GM19324 (cell line): ENCODE results near the gene MICA.
"Not testable (repeated sequence)": the region's sequence is repeated elsewhere in the genome, so short reads cannot be mapped to it uniquely, and the experiment has no call there.

Source experiments
- ATAC-seq: cut with Tn5 transposase; IDR thresholded peaks from one replicate; pipeline ENCODE4 v1.9.1; 2021; ENCODE audit warnings: mild to moderate bottlenecking, moderate library complexity; ENCODE audit not compliant: unreplicated experiment, low FRiP score

Gene MICA

DNA sequence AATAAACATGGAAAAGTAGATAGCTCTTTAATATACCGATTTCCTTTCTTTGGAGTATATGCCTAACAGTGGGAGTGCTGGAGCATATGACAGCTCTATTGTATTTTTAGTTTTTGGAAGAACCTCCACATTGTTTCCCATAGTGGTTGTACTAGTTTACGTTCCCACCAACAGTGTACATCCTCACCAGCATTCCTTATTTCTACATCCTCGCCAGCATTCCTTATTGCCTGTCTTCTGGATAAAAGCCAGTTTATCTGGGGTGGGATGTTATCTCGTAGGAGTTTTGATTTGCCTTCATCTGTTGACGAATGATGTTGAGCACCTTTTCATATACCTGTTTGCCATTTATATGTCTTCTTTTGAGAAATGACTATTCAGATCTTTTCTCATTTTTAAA lies 2.6 kb downstream of the MICA start:
- ATAC-seq, result no peak

DNA sequence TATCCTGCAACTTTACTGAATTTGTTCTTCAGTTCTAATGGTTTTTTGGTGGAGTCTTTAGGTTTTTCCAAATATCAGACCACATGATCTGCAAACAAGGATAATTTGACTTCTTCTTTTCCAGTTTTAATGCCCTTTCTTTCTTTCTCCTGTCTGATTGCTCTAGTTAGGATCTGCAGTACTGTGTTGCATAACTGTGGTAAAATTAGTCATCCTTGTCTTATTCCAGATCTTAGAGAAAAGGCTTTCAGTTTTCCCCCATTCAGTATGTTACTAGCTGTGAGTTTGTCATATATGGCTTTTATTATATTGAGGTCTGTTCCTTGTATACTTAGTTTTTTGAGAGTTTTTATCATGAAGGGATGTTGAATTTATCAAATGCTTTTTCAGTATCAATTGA lies 4.3 kb downstream of the MICA start:
- no peak for ATAC-seq

DNA sequence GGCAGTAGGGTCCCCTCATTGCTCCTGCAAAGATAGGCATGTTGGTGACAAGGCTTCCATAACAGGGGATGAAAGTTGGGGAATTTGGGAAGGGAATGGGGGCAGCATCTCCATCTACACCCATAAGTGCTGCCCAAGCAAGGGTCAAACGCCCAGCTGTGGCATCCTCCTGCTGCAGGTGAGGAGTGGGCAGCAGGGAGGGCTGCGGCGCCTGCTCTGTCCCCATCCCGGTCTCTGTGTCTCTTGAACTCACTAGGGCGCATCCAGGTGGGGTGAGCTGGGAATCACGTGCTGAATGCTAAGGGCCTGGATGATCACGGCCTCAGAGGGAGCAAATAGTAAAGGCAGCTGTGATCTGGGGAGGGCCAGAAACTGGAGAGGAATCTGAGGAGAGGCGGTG lies 9.1 kb downstream of the MICA start:
- no peak for ATAC-seq

DNA sequence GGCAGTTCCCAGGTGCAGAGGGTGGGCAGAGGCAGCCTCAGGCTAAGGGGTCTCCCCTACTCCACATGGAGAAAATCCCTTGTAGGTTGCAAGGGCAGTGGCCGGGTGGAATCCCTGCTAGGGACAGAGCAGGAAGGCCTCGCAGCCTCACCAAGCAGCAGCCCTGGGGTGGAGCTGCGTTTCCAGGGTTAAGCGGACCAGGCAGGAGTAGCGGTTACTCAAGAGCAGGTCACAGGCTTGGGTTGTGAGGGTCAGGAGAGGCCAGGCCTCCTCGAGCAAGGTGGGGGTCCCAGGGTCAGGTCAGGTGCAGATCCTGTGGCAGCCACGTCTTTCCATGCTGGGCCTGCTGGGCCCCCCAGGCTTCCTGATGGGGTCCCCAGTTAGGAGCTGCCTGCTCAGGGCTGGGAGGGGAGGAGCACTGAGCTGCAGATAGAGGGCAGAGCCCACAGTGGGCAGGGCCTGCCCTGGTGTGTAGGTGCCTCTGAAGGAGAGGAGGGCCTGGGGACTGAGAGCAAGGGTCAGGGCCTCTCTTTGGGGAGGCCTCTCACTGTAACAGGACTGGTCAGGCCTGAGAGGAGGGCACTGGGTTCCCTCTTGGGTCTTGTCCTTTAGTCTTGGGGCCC lies 10.9 kb downstream of the MICA start:
- not testable (repeated sequence) for ATAC-seq

DNA sequence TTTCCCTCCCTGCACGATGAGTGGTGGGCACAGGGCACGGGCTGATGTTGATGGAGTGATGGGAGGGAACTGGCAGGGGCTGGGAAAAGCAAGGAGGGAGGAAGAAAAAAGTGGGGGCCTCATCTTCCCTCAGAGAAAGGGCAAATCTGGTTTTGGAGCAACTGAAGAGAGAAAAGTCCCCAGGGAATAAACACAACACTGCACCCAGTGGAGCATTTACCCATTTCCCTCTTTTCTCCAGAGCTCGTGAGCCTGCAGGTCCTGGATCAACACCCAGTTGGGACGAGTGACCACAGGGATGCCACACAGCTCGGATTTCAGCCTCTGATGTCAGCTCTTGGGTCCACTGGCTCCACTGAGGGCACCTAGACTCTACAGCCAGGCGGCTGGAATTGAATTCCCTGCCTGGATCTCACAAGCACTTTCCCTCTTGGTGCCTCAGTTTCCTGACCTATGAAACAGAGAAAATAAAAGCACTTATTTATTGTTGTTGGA lies 11.4 kb downstream of the MICA start:
- ATAC-seq, result no peak

DNA sequence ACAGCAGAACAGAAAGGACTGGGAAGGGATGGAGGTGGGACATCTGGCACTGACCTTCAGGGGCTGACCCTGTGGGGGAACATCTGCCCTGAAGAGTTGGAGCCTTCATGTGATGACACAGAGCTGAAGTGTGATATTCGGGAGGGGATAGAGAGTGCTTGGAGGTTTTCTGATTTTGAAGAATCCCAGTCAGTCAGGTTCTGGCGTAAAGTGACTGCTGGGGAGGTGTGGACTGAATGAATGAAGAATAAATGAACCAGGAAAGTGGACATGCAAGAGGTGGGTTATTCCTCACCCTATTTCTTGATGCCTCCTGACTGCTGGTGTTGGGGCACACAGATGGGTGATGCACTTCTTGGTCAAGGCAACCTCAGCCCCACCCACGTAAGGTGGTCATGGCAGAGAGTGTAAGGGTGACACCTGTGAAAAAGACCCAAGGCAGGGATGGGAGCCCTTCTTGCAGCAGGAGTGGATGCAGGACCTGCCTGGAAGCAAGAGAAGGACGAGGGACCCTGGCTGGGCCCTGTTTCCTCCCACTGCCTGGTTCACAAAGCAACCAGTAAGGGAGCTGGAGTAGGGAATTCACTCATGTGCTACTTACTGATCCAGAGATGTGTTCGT lies 13.1 kb downstream of the MICA start:
- ATAC-seq, result no peak

DNA sequence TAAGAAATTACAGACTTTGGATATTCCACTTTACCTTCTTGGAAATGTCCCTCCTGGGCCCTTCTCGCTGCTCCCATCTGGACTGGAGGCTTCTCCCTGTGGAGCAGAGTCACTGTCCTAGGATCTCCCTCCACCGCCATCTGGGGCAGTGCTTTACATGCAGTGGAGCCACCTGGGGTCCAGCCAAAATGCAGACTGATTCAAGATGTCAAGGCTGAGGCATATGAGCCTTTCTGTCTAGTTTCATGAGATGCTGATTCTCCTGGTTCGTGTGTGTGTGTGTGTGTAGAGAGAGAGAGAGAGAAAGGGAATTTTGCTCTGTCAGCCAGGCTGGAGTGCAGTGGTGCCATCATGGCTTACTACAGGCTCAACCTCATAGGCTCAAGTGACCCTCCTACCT lies 14.9 kb downstream of the MICA start:
- no peak for ATAC-seq

DNA sequence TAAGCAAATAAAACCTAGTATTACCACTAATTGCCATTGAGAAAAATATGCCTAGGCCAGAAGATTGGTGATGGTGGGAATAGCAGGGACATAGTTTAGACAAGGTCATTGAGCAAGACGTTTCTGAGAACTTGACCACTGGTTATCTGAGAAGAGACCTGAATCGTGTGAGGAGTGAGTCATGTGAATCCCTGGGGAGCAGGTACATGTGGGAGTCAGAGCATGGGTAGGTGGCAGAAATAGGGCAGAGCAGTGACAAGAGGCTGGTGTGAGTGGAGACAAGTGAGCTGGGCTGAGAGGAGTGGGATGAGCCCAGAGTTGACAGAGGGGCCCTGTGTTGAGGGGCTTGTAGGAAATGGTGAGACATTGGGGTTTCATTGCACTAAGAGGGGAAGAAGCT lies 16.4 kb downstream of the MICA start:
- ATAC-seq, result no peak

DNA sequence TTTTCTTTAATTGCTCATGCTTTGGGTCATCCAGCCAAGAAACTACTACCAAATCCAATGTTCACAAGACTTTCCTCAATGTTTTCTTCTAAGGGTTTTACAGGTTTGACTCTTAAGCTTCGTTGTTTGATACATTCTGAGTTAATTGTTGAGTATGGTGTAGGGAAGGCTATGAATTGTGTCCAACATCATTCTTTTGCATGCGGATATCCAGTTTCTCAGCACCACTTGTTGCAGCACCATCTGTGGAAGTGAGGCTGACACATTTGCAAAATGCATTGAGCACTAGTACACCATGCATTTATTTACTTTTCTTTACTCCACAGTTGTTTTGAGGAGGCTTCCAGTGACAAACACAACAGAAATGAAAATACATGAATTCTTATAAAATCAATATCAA lies 17.2 kb downstream of the MICA start:
- ATAC-seq, result no peak

DNA sequence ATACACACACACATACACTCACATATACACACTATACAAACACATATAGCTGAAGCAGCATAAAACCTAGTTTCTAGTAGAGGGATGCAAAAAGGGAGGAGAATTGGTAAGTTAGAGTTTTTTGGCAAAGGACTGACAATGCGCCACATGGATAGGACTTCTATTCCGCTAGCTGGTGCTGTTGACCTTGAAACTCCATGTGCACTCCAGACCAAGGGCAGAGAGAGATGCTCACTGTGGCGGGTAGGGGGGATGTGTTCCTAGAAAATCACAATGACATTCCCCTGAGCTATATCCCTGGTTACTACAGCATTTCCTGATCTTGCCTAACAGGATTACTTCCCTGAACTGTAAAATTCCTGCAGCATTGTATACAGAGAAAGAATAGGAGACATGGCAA lies 19.2 kb downstream of the MICA start:
- ATAC-seq, result no peak

DNA sequence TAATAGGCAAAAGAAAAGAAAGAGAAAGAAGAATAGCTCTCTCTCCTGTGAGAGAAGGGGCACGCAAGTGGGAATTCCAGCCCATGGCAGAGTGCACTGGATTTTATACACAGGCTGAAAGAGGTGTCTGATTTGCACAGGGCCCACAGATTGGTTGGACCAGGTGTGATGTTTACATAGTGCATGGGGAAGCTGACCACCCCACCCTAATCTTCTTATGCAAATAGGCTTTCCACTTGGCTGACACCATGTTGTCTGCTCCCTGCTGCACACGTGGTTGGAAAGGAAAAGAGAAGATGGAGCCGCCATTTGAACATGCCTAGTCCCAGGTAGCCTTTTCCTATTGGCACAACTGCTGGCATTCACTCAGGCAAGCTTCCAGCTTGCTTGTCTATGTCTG lies 20.2 kb downstream of the MICA start:
- ATAC-seq, result no peak

DNA sequence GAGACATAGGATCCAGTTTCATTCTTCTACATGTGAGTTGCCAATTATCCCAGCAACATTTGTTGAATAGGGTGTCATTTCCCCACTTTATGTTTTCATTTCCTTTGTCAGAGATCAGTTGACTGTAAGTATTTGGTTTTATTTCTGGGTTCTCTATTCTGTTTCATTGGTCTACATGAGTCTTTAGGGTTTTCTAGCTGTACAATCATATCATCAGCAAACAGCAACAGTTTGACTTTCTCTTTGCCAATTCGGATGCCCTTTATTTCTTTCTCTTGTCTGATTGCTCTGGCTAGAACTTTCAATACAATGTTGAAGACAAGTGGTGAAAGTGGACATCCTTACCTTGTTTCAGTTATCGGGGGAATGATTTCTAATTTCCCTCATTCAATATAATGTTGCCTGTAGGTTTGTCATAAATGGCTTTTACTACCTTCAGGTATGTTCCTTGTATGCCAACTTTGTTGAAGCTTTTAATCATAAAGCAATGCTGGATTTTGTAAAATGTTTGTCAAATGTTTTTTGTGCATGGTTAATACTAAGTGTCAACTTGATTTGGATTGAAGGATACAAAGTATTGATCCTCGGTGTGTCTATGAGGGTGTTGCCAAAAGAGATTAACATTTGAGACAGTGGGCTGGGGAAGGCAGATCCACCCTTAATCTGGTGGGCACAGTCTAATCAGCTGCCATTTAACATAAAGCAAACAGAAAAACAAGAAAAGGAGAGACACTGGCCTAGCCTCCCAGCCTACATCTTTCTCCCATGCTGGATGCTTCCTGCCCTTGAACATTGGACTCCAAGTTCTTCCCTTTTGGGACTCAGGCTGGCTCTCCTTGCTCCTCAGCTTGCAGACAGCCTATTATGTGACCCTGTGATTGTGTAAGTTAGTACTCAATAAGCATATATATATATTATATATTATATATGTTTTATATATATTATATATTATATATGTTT lies 23.3 kb downstream of the MICA start:
- ATAC-seq, result no peak

DNA sequence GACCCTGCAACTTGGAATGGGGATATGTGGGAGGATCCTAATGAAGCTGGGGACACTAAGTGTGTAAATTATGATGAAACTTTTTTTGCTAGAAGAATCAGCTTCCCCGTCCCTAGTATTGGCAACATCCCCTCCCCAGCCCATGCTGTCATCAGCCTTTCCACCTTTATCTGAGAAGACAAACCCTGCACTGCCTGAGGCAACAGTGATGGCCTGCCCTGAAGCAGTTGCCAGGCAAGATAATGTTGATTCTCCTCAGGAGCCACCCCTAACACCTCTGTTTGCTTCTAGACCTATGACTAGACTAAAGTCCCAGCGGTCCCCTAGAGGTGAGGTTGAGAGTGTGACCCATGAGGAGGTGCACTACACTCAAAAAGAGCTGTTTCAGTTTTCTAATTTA lies 27.1 kb downstream of the MICA start:
- ATAC-seq, result no peak

DNA sequence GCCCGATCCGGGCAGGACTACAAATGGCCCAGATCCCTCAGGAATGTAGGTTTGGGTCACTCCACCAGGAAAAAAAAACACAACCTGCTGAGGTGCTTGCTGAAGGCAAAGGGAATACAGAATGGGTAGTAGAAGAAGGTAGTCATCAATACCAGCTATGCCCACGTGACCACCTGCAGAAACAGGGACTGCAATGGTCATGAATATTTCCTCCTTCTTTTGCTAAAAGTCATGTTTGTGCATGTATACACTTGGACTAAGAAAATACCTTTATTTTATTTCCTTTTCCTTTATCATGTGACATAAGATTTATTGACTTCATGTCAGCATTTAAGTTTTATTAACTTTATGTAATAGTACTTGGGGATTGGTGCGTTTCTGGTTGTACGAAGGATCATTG lies 31.7 kb downstream of the MICA start:
- not testable (repeated sequence) for ATAC-seq

DNA sequence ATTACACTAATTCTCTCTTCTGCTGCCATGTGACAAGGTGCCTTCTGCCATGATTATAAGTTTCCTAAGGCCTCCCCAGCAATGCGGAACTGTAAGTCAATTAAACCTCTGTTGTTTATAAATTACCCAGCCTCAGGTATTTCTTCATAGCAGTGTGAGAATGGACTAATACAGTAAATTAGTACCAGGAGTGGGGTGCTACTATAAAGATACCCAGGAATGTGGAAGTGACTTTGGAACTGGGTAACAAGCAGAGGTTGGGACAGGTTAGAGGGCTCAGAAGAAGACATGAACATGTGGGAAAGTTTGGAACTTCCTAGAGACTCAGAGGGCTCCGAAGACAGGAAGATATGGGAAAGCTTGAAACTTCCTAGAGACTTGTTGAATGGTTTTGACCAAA lies 34.8 kb downstream of the MICA start:
- ATAC-seq, result no peak

DNA sequence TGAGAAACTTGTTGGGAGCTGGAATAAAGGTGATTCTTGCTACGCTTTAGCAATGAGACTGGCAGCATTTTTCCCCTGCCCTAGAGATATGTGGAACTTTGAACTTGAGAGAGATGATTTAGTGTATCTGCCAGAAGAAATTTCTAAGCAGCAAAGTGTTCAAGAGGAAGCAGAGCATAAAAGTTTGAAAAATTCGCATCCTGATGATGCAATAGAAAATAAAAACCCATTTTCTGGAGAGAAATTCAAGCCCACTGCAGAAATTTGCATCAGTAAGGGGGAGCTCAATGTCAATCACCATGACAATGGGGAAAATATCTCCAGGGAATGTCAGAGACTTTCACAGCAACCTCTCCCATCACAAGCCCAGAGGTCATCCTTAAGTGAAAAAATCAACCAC lies 35.3 kb downstream of the MICA start:
- no peak for ATAC-seq

DNA sequence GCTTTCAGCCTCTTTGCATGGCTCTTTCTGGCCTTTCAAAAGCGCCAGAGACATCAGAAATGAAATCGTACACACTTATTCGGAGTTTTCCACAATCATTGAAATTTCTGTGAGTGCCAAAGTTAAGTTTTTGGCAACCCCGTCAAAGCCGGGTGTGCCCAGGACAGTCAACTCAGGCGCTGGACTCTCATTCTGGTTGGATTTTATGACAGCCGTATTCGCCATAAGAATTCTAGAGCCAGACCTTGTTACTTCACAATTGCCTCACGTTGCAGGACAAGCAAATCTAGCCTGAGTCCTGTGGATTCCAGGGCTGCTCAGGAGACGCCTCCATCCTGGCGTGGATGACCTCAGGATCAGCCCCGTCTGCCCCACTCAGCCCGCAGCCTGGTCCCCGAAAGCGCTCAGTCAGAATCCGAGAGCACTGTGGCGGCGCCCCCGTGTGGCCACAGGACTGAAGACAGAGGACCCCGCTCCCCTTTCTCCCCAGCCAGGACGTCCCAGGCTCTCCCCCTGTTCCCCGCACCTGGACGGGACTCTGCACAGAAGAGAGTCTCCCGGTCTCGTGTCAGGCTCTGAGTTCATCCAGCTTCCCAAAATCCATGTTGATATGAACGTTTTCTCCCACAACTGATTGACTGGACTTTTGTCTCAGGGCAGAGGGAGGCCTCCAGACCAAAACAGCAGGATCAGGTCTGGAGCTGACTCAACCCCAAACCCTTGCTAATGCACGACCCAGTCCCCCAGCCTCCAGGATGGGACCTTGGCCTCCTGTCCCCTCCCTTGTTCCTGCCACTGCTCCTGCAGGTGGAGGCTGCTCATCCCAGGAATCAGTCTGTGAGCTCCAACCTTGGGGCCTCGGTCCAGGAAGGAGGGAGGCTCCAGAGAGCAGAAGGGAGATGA lies 38.2 kb downstream of the MICA start:
- no peak for ATAC-seq

DNA sequence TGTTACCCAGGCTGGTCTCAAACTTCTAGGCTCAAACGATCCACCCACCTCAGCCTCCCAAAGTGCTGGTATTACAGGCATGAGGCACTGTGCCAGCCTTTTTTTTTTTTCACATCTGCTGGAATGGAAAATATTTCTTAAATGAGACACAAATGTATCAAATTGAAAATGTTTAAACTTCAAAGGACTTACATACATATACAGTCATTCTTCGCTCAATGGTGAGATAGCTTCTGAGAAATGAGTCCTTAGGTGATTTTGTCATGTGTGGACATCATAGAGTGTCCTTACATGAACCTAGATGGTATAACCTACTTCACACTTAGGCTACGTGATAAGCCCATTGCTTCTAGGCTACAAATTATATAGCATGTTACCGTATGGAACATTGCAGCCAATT lies 43.1 kb downstream of the MICA start:
- ATAC-seq, result no peak

DNA sequence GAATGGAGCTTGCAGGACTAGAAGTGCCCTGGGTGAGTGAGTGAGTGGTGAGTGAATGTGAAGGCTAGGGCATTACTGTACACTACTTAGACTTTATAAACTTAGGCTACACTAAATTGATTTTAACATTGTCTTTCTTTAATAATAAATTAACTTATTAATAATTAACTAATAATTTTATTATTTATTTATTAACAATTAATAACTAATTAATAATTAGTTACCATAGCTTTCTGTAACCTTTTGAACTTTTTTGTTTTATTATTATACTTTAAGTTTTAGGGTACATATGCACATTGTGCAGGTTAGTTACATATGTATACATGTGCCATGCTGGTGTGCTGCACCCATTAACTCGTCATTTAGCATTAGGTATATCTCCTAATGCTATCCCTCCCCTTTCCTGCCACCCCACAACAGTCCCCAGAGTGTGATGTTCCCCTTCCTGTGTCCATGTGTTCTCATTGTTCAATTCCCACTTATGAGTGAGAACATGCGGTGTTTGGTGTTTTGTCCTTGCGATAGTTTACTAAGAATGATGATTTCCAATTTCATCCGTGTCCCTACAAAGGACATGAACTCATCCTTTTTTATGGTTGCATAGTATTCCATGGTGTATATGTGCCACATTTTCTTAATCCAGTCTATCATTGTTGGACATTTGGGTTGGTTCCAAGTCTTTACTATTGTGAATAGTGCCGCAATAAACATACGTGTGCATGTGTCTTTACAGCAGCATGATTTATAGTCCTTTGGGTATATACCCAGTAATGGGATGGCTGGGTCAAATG lies 43.8 kb downstream of the MICA start:
- not testable (repeated sequence) for ATAC-seq

DNA sequence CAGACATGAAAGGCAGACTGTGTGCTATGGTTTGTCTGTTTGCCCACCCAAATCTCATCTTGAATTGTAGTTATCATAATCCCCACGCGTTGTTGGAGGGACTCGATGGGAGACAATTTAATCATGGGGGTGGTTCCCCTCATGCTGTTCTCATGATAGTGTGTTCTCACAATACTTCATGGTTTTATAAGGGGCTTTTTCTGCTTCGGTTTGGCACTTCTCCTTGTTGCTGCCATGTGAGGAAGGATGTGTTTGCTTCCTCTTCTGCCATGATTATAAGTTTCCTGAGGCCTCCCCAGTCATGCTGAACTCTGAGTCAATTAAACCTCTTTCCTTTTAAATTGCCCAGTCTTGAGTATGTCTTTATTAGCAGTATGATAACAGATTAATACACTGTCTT lies 47.4 kb downstream of the MICA start:
- no peak for ATAC-seq
